Measurements from ENCODE around the gene TP53I13.

Gene TP53I13

GRCh38 chr17:29617481-29618271 lies 49.2 kb downstream of the TP53I13 start:
- peak; percentile 87 for DNase-seq

GRCh38 chr17:29618272-29619065 lies 50.0 kb downstream of the TP53I13 start:
- DNase-seq = no peak

GRCh38 chr17:29619251-29619650 lies 50.8 kb downstream of the TP53I13 start:
- DNase-seq = no peak

- no peak for DNase-seq
These were observed 51.8 kb downstream of the TP53I13 start for GRCh38 chr17:29620271-29620670.

GRCh38 chr17:29620779-29621500 lies 52.4 kb downstream of the TP53I13 start:
- no peak for DNase-seq

- DNase-seq = no peak
These were observed 53.3 kb downstream of the TP53I13 start for GRCh38 chr17:29621751-29622194.

Measured in effector CD4-positive, alpha-beta T cell (primary cell).